GM23338 (cell line): ENCODE measurements around the gene YLPM1. TPM values are rescaled to one million over a fixed set of nuclear protein-coding genes. Genes with fewer than 3 reads are reported as not detected.

Experiments used
- ATAC-seq: fragments of 200-7000 bp; cut with Tn5 transposase; 3 replicates; pipeline ENCODE4 v1.9.1; 2020
- DNase-seq: peaks from one replicate; pipeline ENCODE4 v3.0.0-alpha.2; 2015; ENCODE audit warnings: low spot score
- H2AFZ ChIP-seq: fragments of 200-600 bp; sonication (generic); 2 replicates; pipeline ENCODE4 v1.8.0; 2016; ENCODE audit warnings: antibody characterized with exemption, mild to moderate bottlenecking, moderate library complexity
- H3F3A ChIP-seq: fragments of 200-600 bp; sonication (generic); replicated peaks from 2 replicates; pipeline ENCODE4 v1.8.0; 2017; ENCODE audit warnings: antibody characterized with exemption, mixed run types, low read depth
- H3K27ac ChIP-seq: fragments of 200-600 bp; sonication (generic); 2 replicates; pipeline ENCODE4 v1.6.1; 2016; ENCODE audit warnings: low read depth
- H3K27me3 ChIP-seq: fragments of 200-600 bp; sonication (generic); 2 replicates; pipeline ENCODE4 v1.8.0; 2016; ENCODE audit warnings: mild to moderate bottlenecking, mixed run types, moderate library complexity; ENCODE audit not compliant: insufficient read depth
- H3K36me3 ChIP-seq: fragments of 200-600 bp; sonication (generic); 2 replicates; pipeline ENCODE4 v1.8.0; 2016; ENCODE audit warnings: mild to moderate bottlenecking; ENCODE audit not compliant: insufficient read depth
- H3K4me1 ChIP-seq: fragments of 200-600 bp; sonication (generic); 2 replicates; pipeline ENCODE4 v1.8.0; 2016; ENCODE audit warnings: mild to moderate bottlenecking, moderate library complexity; ENCODE audit not compliant: insufficient read depth
- H3K4me2 ChIP-seq: fragments of 200-600 bp; sonication (generic); 2 replicates; pipeline ENCODE4 v1.7.1; 2017; ENCODE audit warnings: mixed run types
- H3K4me3 ChIP-seq: fragments of 200-600 bp; sonication (generic); 2 replicates; pipeline ENCODE4 v1.6.1; 2016; ENCODE audit warnings: mixed run types
- H3K79me2 ChIP-seq: fragments of 200-600 bp; sonication (generic); replicated peaks from 2 replicates; pipeline ENCODE4 v1.8.0; 2017; ENCODE audit warnings: mild to moderate bottlenecking; ENCODE audit not compliant: insufficient read depth
- H3K9me2 ChIP-seq: fragments of 200-600 bp; sonication (generic); 2 replicates; pipeline ENCODE4 v1.8.0; 2017; ENCODE audit not compliant: insufficient read depth
- H4K20me1 ChIP-seq: fragments of 200-600 bp; sonication (generic); replicated peaks from 2 replicates; pipeline ENCODE4 v1.8.0; 2017; ENCODE audit warnings: mild to moderate bottlenecking; ENCODE audit not compliant: insufficient read depth
- H3K27ac Mint-ChIP-seq: 2 replicates; pipeline ENCODE4 v1.8.0; 2020; ENCODE audit warnings: inconsistent platforms, mild to moderate bottlenecking, moderate library complexity, mixed read lengths
- H3K27me3 Mint-ChIP-seq: 3 replicates; pipeline ENCODE4 v1.8.0; 2022; ENCODE audit warnings: low read depth, mild to moderate bottlenecking, moderate library complexity, mixed read lengths, inconsistent platforms; ENCODE audit not compliant: insufficient read depth, poor library complexity
- H3K36me3 Mint-ChIP-seq: 3 replicates; pipeline ENCODE4 v1.8.0; 2021; ENCODE audit warnings: low read depth, mild to moderate bottlenecking, inconsistent platforms, moderate library complexity, mixed read lengths
- H3K4me1 Mint-ChIP-seq: 3 replicates; pipeline ENCODE4 v1.8.0; 2020; ENCODE audit warnings: mild to moderate bottlenecking, inconsistent platforms, mixed read lengths
- H3K4me3 Mint-ChIP-seq: 3 replicates; pipeline ENCODE4 v1.8.0; 2021; ENCODE audit warnings: moderate library complexity, mild to moderate bottlenecking, inconsistent platforms, mixed read lengths
- H3K9me3 Mint-ChIP-seq: 3 replicates; pipeline ENCODE4 v1.8.0; 2020; ENCODE audit warnings: moderate library complexity, mild to moderate bottlenecking, inconsistent platforms, mixed read lengths
- CREB1 ChIP-seq: fragments of 250-450 bp; sonication (Bioruptor Pico); IDR thresholded peaks from 2 replicates; pipeline ENCODE4 v1.5.0; 2020; ENCODE audit warnings: low read depth, mild to moderate bottlenecking, moderate library complexity
- EZH2 ChIP-seq: fragments of 200-600 bp; sonication (generic); IDR thresholded peaks from one replicate; pipeline ENCODE4 v1.8.0; 2017; ENCODE audit warnings: antibody characterized with exemption, mild to moderate bottlenecking, low read depth; ENCODE audit not compliant: unreplicated experiment
- EZH2phosphoT487 ChIP-seq: fragments of 200-600 bp; sonication (generic); IDR thresholded peaks from one replicate; pipeline ENCODE4 v1.8.1; 2018; ENCODE audit warnings: antibody characterized with exemption; ENCODE audit not compliant: unreplicated experiment
- JUNB ChIP-seq: IDR thresholded peaks from one replicate; pipeline ENCODE4 v1.6.1; 2016; ENCODE audit warnings: antibody characterized with exemption; ENCODE audit not compliant: unreplicated experiment
- NANOG ChIP-seq: IDR thresholded peaks from 2 replicates; pipeline ENCODE4 v1.6.1; 2016; ENCODE audit warnings: antibody characterized with exemption, borderline replicate concordance
- POLR2AphosphoS5 ChIP-seq: IDR thresholded peaks from 2 replicates; pipeline ENCODE4 v1.6.1; 2016; ENCODE audit warnings: antibody characterized with exemption, low read depth
- REST ChIP-seq: IDR thresholded peaks from one replicate; pipeline ENCODE4 v1.6.1; 2018; ENCODE audit warnings: antibody characterized with exemption; ENCODE audit not compliant: unreplicated experiment
- STAT1 ChIP-seq: IDR thresholded peaks from one replicate; pipeline ENCODE4 v1.6.1; 2016; ENCODE audit warnings: antibody characterized with exemption; ENCODE audit not compliant: unreplicated experiment
- ZNF114 ChIP-seq: fragments of 250-450 bp; sonication (Bioruptor Pico); IDR thresholded peaks from 2 replicates; pipeline ENCODE4 v1.5.0; 2020; ENCODE audit warnings: mild to moderate bottlenecking, moderate library complexity
- ZNF331 ChIP-seq: fragments of 250-450 bp; sonication (Bioruptor Pico); IDR thresholded peaks from 2 replicates; pipeline ENCODE4 v1.5.0; 2020; ENCODE audit warnings: low read depth, mild to moderate bottlenecking, moderate library complexity
- ZNF462 ChIP-seq: fragments of 250-450 bp; sonication (Bioruptor Pico); IDR thresholded peaks from 2 replicates; pipeline ENCODE4 v1.5.0; 2020; ENCODE audit warnings: mild to moderate bottlenecking, moderate library complexity
- polyA plus RNA-seq: library from polyadenylated mRNA; unstranded; fragments of >200 nt; fragmentation: Nextera tagmentation; extraction: Ambion mirVana; gene quantifications from 2 replicates; pipeline ENCODE4 v1.2.1, GENCODE V29; 2016
- total RNA-seq: library from RNA; depleted of rRNA; stranded (reverse); fragments of >200 nt; shearing (Covaris generic); gene quantifications from 2 replicates; pipeline ENCODE4 v1.2.3, GENCODE V29; 2014

Gene YLPM1
- total and polyA plus RNA-seq, 2 experiments from 2014 or later, result 39.2 to 58.4 TPM

- Mint-ChIP-seq H3K27me3 (peaks cover 4% of the 10 kb centered on the region), H3K4me3 (no peak overlapping the region), H3K27ac (no peak overlapping the region), H3K9me3 (peaks cover 7% of the 10 kb centered on the region), H3K4me1 (no peaks in the 10 kb centered on the region), H3K36me3 (peaks cover 5% of the 10 kb centered on the region; the same call in 2 of the 3 replicates)
- H3K4me1 ChIP-seq, result no peaks in the 10 kb centered on the region
- no peaks in the 10 kb centered on the region for H3F3A ChIP-seq
- H3K79me2 ChIP-seq, result no peaks in the 10 kb centered on the region
- H3K4me2 ChIP-seq, result no peak overlapping the region
- no peak overlapping the region for H3K4me3 ChIP-seq
- H3K9me2 ChIP-seq, result 0 out of 2 replicates have a peak, but pooled peaks cover 2% of the 10 kb centered on the region
- TF ChIP-seq CREB1 (no peak), REST (no peak), JUNB (no peak), STAT1 (no peak), POLR2AphosphoS5 (no peak), NANOG (no peak), ZNF462 (no peak), EZH2phosphoT487 (no peak), EZH2 (no peak), ZNF114 (no peak), ZNF331 (CRISPR knock-in tag) (no peak)
- H3K27me3 ChIP-seq, result no peaks in the 10 kb centered on the region
- H3K36me3 ChIP-seq, result no peaks in the 10 kb centered on the region
- ATAC-seq (no peak), DNase-seq (no peak)
- no peak overlapping the region for H2AFZ ChIP-seq
- H3K27ac ChIP-seq, result no peak overlapping the region
- H4K20me1 ChIP-seq, result 0 out of 2 replicates have a peak, but pooled peaks cover 4% of the 10 kb centered on the region
These were observed 15.9 kb upstream of the YLPM1 start for GRCh38 chr14:74747237-74747636.
